Prostate gland (tissue), 2 donors: ENCODE data around the gene SLAMF8. TPM values are rescaled to one million over a fixed set of nuclear protein-coding genes. Genes with fewer than 3 reads are reported as not detected.

ENCODE experiments used
- DNase-seq: peaks from one replicate; pipeline ENCODE4 v3.0.0-alpha.2; 2019; ENCODE audit warnings: low spot score
- H3K27ac ChIP-seq, 2 donors: fragments of 200-600 bp; sonication (generic); 2 replicates each; pipeline ENCODE4 v1.5.1; 2017 to 2019
- H3K27me3 ChIP-seq: fragments of 200-600 bp; sonication (generic); replicated peaks from 2 replicates; pipeline ENCODE4 v1.5.1; 2019; ENCODE audit not compliant: insufficient read depth
- H3K36me3 ChIP-seq, 2 donors: fragments of 200-600 bp; sonication (generic); 1 replicate in 1 of 2; 2 replicates in 1 of 2; pipeline versions ENCODE4 v1.5.1 to v1.8.1; 2017 to 2019
- H3K4me1 ChIP-seq: fragments of 200-600 bp; sonication (generic); replicated peaks from 2 replicates; pipeline ENCODE4 v1.5.1; 2019
- H3K4me3 ChIP-seq, 2 donors: fragments of 200-600 bp; sonication (generic); 2 replicates each; pipeline ENCODE4 v1.5.1; 2017 to 2019
- H3K9me3 ChIP-seq: fragments of 200-600 bp; sonication (generic); 2 replicates; pipeline ENCODE4 v1.5.1; 2017
- CTCF ChIP-seq, 4 experiments: fragments of 200-600 bp in 2 of 4; fragments of 450-650 bp in 2 of 4; sonication (generic) in 2 of 4; IDR thresholded peaks; 1 replicate in 3 of 4; 2 replicates in 1 of 4; pipeline ENCODE4 v1.5.1; 2016 to 2019; ENCODE audit warnings: antibody characterized with exemption in 4 of 4, mild to moderate bottlenecking in 2 of 4, moderate library complexity in 2 of 4
- POLR2A ChIP-seq: fragments of 450-650 bp; IDR thresholded peaks from one replicate; pipeline ENCODE4 v1.6.1; 2016; ENCODE audit warnings: antibody characterized with exemption, mild to moderate bottlenecking
- POLR2AphosphoS5 ChIP-seq: sonication (generic); formaldehyde crosslinking; IDR thresholded peaks from one replicate; pipeline ENCODE4 v1.6.1; 2017; ENCODE audit warnings: antibody characterized with exemption
- WGBS: methylation state at CpG from one replicate; pipeline ENCODE4 v1.1.5; 2018; 5-methylcytosine and 5-hydroxymethylcytosine counted together
- intact Hi-C: fragments of 100-400 bp; cut with DNase I; formaldehyde crosslinking; loops from one replicate; pipeline ENCODE4 v1.14.2; 2022
- total RNA-seq, 2 donors: library from RNA; depleted of rRNA; stranded (reverse); fragments of >200 nt; gene quantifications; one replicate each; pipeline ENCODE4 v1.1.0, GENCODE V29; 2016

Gene SLAMF8
- total RNA-seq, 2 donors from 2014 or later: 1.1 to 1.2 TPM

DNA sequence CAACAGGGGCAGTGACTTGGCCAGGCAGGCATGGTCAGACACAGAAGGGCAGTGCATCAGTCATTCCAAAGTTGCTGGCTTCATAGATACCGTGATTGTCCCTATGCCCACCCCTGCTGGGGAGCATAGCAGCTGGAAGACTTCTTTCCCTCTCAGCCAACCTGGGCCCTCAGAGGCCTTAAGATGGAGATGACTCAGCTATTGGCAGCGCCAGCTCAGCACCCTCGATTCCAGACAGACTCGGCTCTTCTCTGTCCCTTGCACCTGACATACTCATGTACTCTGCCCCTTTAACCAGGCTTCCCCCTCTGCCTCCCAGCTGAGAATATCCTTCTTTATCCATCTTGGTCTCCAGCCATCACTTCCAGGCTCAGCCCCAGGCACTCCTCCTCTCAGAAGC lies 16.8 kb downstream of the SLAMF8 start:
- no peaks in the 10 kb centered on the region for H3K36me3 ChIP-seq
- no peak overlapping the region for H3K27ac ChIP-seq
- H3K4me3 ChIP-seq: no peak overlapping the region
- WGBS: 87% methylated on average over 4 of the region's 4 CpGs
- H3K27me3 ChIP-seq: no peaks in the 10 kb centered on the region
- no peaks in the 10 kb centered on the region for H3K4me1 ChIP-seq
- no peaks in the 10 kb centered on the region for H3K9me3 ChIP-seq
- intact Hi-C loops: no loop called here
- DNase-seq: no peak
- TF ChIP-seq POLR2A (no peak), CTCF (IDR thresholded peaks at IDR 0.05) (no peak), POLR2AphosphoS5 (no peak)

- no peaks in the 10 kb centered on the region for H3K9me3 ChIP-seq
- no peak overlapping the region for H3K4me3 ChIP-seq
- no peak for DNase-seq
- no peaks in the 10 kb centered on the region for H3K36me3 ChIP-seq
- H3K27ac ChIP-seq: no peak overlapping the region
- no peaks in the 10 kb centered on the region for H3K4me1 ChIP-seq
- H3K27me3 ChIP-seq: no peaks in the 10 kb centered on the region
- 85% methylated on average over 13 of the region's 13 CpGs for WGBS
- intact Hi-C loops: no loop called here
- TF ChIP-seq POLR2AphosphoS5: no peak
- no peak for TF ChIP-seq POLR2A
- no peak for TF ChIP-seq CTCF (IDR thresholded peaks at IDR 0.05)
These were observed 19.3 kb downstream of the SLAMF8 start for GRCh38 chr1:159845751-159846629.

GRCh38 chr1:159847231-159847630 lies 20.6 kb downstream of the SLAMF8 start:
- Histone ChIP-seq H3K27ac (no peak overlapping the region), H3K9me3 (no peaks in the 10 kb centered on the region), H3K36me3 (no peaks in the 10 kb centered on the region), H3K27me3 (no peaks in the 10 kb centered on the region), H3K4me3 (no peak overlapping the region), H3K4me1 (no peaks in the 10 kb centered on the region)
- intact Hi-C loops: no loop called here
- TF ChIP-seq CTCF (IDR thresholded peaks at IDR 0.05) (no peak), POLR2AphosphoS5 (no peak), POLR2A (no peak)
- 65% methylated on average over 4 of the region's 4 CpGs for WGBS
- DNase-seq: no peak

GRCh38 chr1:159848326-159848725 lies 21.7 kb downstream of the SLAMF8 start:
- H3K4me3 ChIP-seq: no peak overlapping the region
- TF ChIP-seq CTCF (IDR thresholded peaks at IDR 0.05): no peak
- no peak for TF ChIP-seq POLR2A
- TF ChIP-seq POLR2AphosphoS5: no peak
- H3K36me3 ChIP-seq: no peaks in the 10 kb centered on the region
- no peak for DNase-seq
- H3K27ac ChIP-seq: no peak overlapping the region
- no peaks in the 10 kb centered on the region for H3K27me3 ChIP-seq
- H3K9me3 ChIP-seq: no peaks in the 10 kb centered on the region
- WGBS: 73% methylated on average over 3 of the region's 3 CpGs
- intact Hi-C loops: no loop called here
- H3K4me1 ChIP-seq: no peaks in the 10 kb centered on the region
